B cell (primary cell): ENCODE measurements around the gene ASTN2. TPM values are rescaled to one million over a fixed set of nuclear protein-coding genes. Genes with fewer than 3 reads are reported as not detected.

Source experiments
- ATAC-seq: fragments of 200-7000 bp; cut with Tn5 transposase; one replicate; pipeline ENCODE4 v1.10.0; 2021; ENCODE audit warnings: low read depth, mild to moderate bottlenecking, moderate number of reproducible peaks, moderate library complexity
- CTCF ChIA-PET: fragments of 350-600 bp; sonication (Branson Sonifier 250); formaldehyde crosslinking; loops from one replicate; lab custom pipeline; 2021; ENCODE audit warnings: antibody characterized with exemption, inconsistent platforms; lab: Charles Lee
- POLR2A ChIA-PET: fragments of 350-600 bp; sonication (Branson Sonifier 250); formaldehyde crosslinking; loops from one replicate; lab custom pipeline; 2021; ENCODE audit warnings: antibody characterized with exemption; lab: Charles Lee
- DNase-seq: peaks from one replicate; pipeline ENCODE4 v3.0.0; 2013
- H2AFZ ChIP-seq: 2 replicates; pipeline ENCODE4 v1.6.1; 2012; ENCODE audit warnings: mild to moderate bottlenecking, low read depth, low read length; ENCODE audit not compliant: insufficient read depth, poor library complexity, severe bottlenecking
- H3K27ac ChIP-seq, 2 donors: 1 replicate in 1 of 2; 2 replicates in 1 of 2; pipeline ENCODE4 v1.5.1; 2012 to 2013; ENCODE audit warnings: low read length in 2 of 2, mild to moderate bottlenecking in 2 of 2, moderate library complexity in 1 of 2
- H3K27me3 ChIP-seq, 4 experiments: fragments of 200-600 bp in 1 of 4; sonication (generic) in 1 of 4; replicated peaks in 1 of 4; 1 replicate in 2 of 4; 2 replicates in 2 of 4; pipeline versions ENCODE4 v1.6.1 to v1.7.0; 2013 to 2016; ENCODE audit warnings: low read length in 3 of 4, mild to moderate bottlenecking in 2 of 4, mixed read lengths in 1 of 4, moderate library complexity in 1 of 4; ENCODE audit not compliant: insufficient read depth in 4 of 4, control insufficient read depth in 3 of 4; ENCODE audit errors: control extremely low read depth in 1 of 4
- H3K36me3 ChIP-seq, 2 experiments: replicated peaks in 1 of 2; 1 replicate in 1 of 2; 2 replicates in 1 of 2; pipeline versions ENCODE4 v1.6.1 to v1.7.1; 2013; ENCODE audit warnings: low read length in 1 of 2; ENCODE audit not compliant: insufficient read depth in 2 of 2, control insufficient read depth in 1 of 2; ENCODE audit errors: control extremely low read depth in 1 of 2, extremely low read depth in 1 of 2
- H3K4me1 ChIP-seq, 2 donors: fragments of 200-600 bp in 1 of 2; sonication (generic) in 1 of 2; 1 replicate in 1 of 2; 2 replicates in 1 of 2; pipeline versions ENCODE4 v1.5.1 to v1.6.1; 2013 to 2017; ENCODE audit warnings: low read length in 2 of 2; ENCODE audit not compliant: control insufficient read depth in 2 of 2, insufficient read depth in 2 of 2
- H3K4me2 ChIP-seq: replicated peaks from 2 replicates; pipeline ENCODE3; 2012; ENCODE audit warnings: mild to moderate bottlenecking, low read depth, low read length; ENCODE audit not compliant: poor library complexity, severe bottlenecking
- H3K4me3 ChIP-seq, 5 experiments: fragments of 200-600 bp in 1 of 5; sonication (generic) in 1 of 5; 1 replicate in 3 of 5; 2 replicates in 2 of 5; pipeline versions ENCODE4 v1.5.1 to v1.7.0; 2011 to 2016; ENCODE audit warnings: low read length in 4 of 5, mild to moderate bottlenecking in 4 of 5, low read depth in 2 of 5, control low read depth in 1 of 5, moderate library complexity in 1 of 5; ENCODE audit not compliant: insufficient read depth in 1 of 5; ENCODE audit errors: control extremely low read depth in 1 of 5, extremely low read depth in 1 of 5
- H3K79me2 ChIP-seq: fragments of 200-600 bp; sonication (generic); one replicate; pipeline ENCODE4 v1.6.0; 2016; ENCODE audit warnings: low read length; ENCODE audit not compliant: control insufficient read depth, insufficient read depth
- H3K9ac ChIP-seq: fragments of 200-600 bp; sonication (generic); 2 replicates; pipeline ENCODE4 v1.6.1; 2017; ENCODE audit warnings: mild to moderate bottlenecking, low read length, moderate library complexity
- H3K9me3 ChIP-seq, 3 donors: one replicate each; pipeline versions ENCODE4 v1.6.1 to v1.7.1; 2013; ENCODE audit warnings: low read length in 2 of 3; ENCODE audit not compliant: control insufficient read depth in 2 of 3, insufficient read depth in 1 of 3; ENCODE audit errors: control extremely low read depth in 1 of 3
- H4K20me1 ChIP-seq: 2 replicates; pipeline ENCODE4 v1.6.0; 2012; ENCODE audit warnings: mild to moderate bottlenecking, low read length; ENCODE audit not compliant: insufficient read depth, control insufficient read depth, poor library complexity, severe bottlenecking
- H3K27ac Mint-ChIP-seq: one replicate; pipeline ENCODE4 v1.8.0; 2021; ENCODE audit warnings: mixed read lengths
- H3K27me3 Mint-ChIP-seq: one replicate; pipeline ENCODE4 v1.8.0; 2021; ENCODE audit warnings: mixed read lengths
- H3K4me1 Mint-ChIP-seq: one replicate; pipeline ENCODE4 v1.8.0; 2021; ENCODE audit warnings: mixed read lengths
- H3K4me3 Mint-ChIP-seq: one replicate; pipeline ENCODE4 v1.8.0; 2021; ENCODE audit warnings: mixed read lengths
- H3K9me3 Mint-ChIP-seq: one replicate; pipeline ENCODE4 v1.8.0; 2022; ENCODE audit warnings: mixed read lengths; ENCODE audit not compliant: insufficient read depth
- EZH2 ChIP-seq: IDR thresholded peaks from 2 replicates; pipeline ENCODE4 v1.6.1; 2012; ENCODE audit warnings: borderline replicate concordance, low read depth, mild to moderate bottlenecking, moderate library complexity, low read length; ENCODE audit not compliant: insufficient read depth, poor library complexity, severe bottlenecking
- WGBS: methylation state at CpG from one replicate; pipeline ENCODE4 v1.1.5; 2013; ENCODE audit warnings: missing lambda C conversion rate; ENCODE audit not compliant: insufficient coverage; 5-methylcytosine and 5-hydroxymethylcytosine counted together
- intact Hi-C: fragments of 100-400 bp; cut with micrococcal nuclease; formaldehyde crosslinking; loops from one replicate; pipeline ENCODE4 v1.10.0; 2022
- polyA plus RNA-seq: library from polyadenylated mRNA; depleted of rRNA; stranded (reverse); fragments of >200 nt; gene quantifications from 2 replicates; pipeline ENCODE4 v1.2.3, GENCODE V29; 2012
- total RNA-seq, 2 donors: library from RNA; stranded (reverse); fragments of 120-200 nt in 1 of 2; gene quantifications; 1 replicate in 1 of 2; 2 replicates in 1 of 2; pipeline versions ENCODE4 v1.2.3 to v1.2.4, GENCODE V29; 2013 to 2022
- TF ChIP-seq, protein P1 (sequence below): fragments of 200-600 bp; IDR thresholded peaks from one replicate; pipeline ENCODE4 v1.8.0; 2022; ENCODE audit warnings: antibody characterized with exemption, mild to moderate bottlenecking

The ASTN2 gene
- total and polyA plus RNA-seq, 2 donors (not counting 1 experiment from before 2014, with no cell fraction given): 1.2 to 3.6 TPM

DNA sequence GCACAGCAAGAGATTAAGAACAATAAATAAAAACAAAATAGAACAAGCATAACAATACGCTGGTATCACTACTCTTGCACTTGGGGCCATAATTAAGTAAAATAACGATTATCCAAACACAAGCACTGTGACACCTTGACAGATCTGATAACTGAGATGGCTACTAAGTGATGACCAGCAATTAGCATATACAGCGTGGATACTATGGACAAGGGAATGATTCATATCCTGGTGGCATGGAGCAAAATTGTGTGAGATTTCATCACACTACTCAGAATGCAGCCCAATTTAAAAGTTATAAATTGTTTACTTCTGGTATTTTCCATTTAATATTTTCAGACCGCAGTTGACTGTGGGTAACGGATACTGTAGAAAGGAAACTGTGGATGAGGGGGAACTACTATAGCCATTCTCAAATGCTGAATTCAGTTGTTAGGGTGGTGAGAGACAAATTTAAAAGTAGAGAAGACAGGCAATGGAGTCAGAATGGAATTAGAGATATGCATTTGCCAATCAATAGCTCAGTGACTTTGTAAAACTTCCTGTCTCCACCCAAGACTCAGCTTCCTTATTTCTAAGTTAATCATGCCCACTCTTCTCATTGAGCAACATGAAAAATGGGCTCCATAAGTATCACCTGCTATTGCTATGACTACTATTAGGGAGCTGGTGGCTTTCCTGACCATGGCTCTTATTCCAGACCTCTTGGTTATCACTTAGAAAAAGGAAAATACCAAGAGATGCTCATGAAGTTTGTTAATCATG lies 427.0 kb downstream of the ASTN2 start:
- no peak overlapping the region for H3K27ac ChIP-seq
- no peaks in the 10 kb centered on the region for H3K27me3 ChIP-seq
- H3K36me3 ChIP-seq: no peaks in the 10 kb centered on the region
- no peak for TF ChIP-seq EZH2
- TF ChIP-seq, protein P1, sequence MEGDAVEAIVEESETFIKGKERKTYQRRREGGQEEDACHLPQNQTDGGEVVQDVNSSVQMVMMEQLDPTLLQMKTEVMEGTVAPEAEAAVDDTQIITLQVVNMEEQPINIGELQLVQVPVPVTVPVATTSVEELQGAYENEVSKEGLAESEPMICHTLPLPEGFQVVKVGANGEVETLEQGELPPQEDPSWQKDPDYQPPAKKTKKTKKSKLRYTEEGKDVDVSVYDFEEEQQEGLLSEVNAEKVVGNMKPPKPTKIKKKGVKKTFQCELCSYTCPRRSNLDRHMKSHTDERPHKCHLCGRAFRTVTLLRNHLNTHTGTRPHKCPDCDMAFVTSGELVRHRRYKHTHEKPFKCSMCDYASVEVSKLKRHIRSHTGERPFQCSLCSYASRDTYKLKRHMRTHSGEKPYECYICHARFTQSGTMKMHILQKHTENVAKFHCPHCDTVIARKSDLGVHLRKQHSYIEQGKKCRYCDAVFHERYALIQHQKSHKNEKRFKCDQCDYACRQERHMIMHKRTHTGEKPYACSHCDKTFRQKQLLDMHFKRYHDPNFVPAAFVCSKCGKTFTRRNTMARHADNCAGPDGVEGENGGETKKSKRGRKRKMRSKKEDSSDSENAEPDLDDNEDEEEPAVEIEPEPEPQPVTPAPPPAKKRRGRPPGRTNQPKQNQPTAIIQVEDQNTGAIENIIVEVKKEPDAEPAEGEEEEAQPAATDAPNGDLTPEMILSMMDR: no peak
- ChIA-PET CTCF (no interaction called here), POLR2A (no interaction called here)
- no peaks in the 10 kb centered on the region for H3K79me2 ChIP-seq
- Mint-ChIP-seq H3K27ac (no peak overlapping the region), H3K9me3 (no peaks in the 10 kb centered on the region), H3K4me1 (peaks cover 1% of the 10 kb centered on the region), H3K27me3 (peaks cover 6% of the 10 kb centered on the region), H3K4me3 (no peak overlapping the region)
- no peak overlapping the region for H2AFZ ChIP-seq
- DNase-seq (no peak), ATAC-seq (no peak)
- no CpG with 5 or more reads among the region's 5 CpGs for WGBS
- H4K20me1 ChIP-seq: no peaks in the 10 kb centered on the region
- no peak overlapping the region for H3K4me2 ChIP-seq
- H3K4me1 ChIP-seq: no peaks in the 10 kb centered on the region
- no peaks in the 10 kb centered on the region for H3K9me3 ChIP-seq
- H3K9ac ChIP-seq: no peak overlapping the region
- intact Hi-C loops: no loop called here
- no peak overlapping the region for H3K4me3 ChIP-seq

DNA sequence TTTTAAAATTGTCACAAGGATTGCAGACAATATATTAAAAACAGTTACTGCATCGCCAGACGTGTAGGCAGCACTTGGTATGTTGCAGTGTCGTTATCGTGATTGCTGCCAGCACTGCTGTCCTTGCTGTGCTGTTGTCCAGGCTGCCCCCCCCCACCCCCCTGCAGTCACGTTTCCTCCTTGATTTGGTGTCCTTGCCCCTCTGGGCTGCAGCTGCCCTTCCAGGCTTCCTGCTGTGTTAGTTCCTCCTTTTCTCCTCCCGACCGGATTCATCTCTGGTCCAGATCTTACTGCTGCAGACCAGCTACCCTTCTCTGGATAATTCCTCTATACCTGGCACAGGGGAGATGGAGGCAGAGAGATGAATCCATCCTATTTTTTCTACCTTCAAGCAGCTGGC lies 428.8 kb downstream of the ASTN2 start:
- H3K4me2 ChIP-seq: no peak overlapping the region
- Mint-ChIP-seq H3K27ac (no peak overlapping the region), H3K4me1 (peaks cover 1% of the 10 kb centered on the region), H3K9me3 (no peaks in the 10 kb centered on the region), H3K4me3 (no peak overlapping the region), H3K27me3 (peaks cover 6% of the 10 kb centered on the region)
- no peak overlapping the region for H2AFZ ChIP-seq
- H3K36me3 ChIP-seq: no peaks in the 10 kb centered on the region
- POLR2A ChIA-PET: no interaction called here
- TF ChIP-seq, protein P1: no peak
- no peak for TF ChIP-seq EZH2
- intact Hi-C loops: no loop called here
- H4K20me1 ChIP-seq: no peaks in the 10 kb centered on the region
- no peaks in the 10 kb centered on the region for H3K27me3 ChIP-seq
- H3K9ac ChIP-seq: no peak overlapping the region
- no peak overlapping the region for H3K27ac ChIP-seq
- WGBS: 20% methylated on average over 5 of the region's 7 CpGs
- no peaks in the 10 kb centered on the region for H3K4me1 ChIP-seq
- no peak overlapping the region for H3K4me3 ChIP-seq
- DNase-seq: no peak
- CTCF ChIA-PET: no interaction called here
- no peak for ATAC-seq
- no peaks in the 10 kb centered on the region for H3K9me3 ChIP-seq
- no peaks in the 10 kb centered on the region for H3K79me2 ChIP-seq
